Activated naive CD8-positive, alpha-beta T cell treated with anti-CD3 and anti-CD28 coated beads, Interleukin-2, amount 50 U/mL, for 16 hours (primary cell): ENCODE measurements around the gene DMRT2.
A peak's percentile ranks its signal among the peaks of the same experiment; 100 is the strongest.

ENCODE experiments used
- DNase-seq: peaks from one replicate; pipeline ENCODE4 v3.0.0-alpha.2; 2020; ENCODE audit warnings: low read depth, low spot score

Gene DMRT2

DNA sequence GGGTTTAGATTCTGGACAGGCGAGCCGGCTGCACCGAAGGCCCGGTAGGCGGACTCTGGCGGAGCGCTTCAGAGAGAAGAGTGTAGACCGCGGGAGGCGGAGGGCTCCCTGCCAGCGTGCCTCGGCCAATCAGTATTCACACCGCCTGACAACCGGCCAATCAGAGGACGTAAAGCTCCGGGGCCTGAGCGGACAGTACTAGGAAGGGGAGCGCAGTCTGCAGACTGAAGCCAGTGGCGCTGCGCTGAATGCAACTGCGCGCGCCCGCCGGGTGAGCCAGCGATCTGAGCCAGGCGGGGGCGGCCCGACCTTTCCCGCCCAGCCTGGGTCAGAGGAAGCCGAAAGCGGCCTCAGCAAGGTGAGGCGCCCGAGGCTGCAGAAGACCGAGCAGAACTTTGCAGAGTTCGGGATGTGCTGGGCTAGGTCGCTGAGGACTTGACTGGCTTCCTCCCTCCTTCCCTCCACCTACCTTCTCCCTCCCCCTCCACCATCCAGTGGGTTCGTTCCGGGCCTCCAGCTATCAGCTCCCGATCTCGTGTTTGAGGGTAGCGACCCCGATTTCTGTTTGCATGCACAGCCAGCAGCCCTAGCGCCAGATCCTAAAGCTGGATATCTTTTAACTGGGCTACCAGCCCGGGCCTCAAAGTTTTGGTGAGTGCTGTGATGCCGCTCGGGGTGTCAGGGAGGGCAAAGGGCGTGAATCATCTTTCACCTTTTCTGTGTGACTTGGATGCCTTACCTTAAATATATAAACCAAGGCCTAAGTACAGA, at the start of gene DMRT2:
TSS of gene DMRT2 (plus strand) at position 233 of the 771 bp plus-strand sequence. CDS start 1,257 bp downstream, outside the sequence.
- no peak for DNase-seq

- no peak for DNase-seq
Observed at GRCh38 chr9:1001838-1002237, 48.3 kb upstream of the DMRT2 start.

GRCh38 chr9:1002678-1003077, 47.5 kb upstream of the DMRT2 start:
- DNase-seq, result no peak

- DNase-seq, result no peak
Observed at GRCh38 chr9:1005043-1005667, 45.0 kb upstream of the DMRT2 start.

DNA sequence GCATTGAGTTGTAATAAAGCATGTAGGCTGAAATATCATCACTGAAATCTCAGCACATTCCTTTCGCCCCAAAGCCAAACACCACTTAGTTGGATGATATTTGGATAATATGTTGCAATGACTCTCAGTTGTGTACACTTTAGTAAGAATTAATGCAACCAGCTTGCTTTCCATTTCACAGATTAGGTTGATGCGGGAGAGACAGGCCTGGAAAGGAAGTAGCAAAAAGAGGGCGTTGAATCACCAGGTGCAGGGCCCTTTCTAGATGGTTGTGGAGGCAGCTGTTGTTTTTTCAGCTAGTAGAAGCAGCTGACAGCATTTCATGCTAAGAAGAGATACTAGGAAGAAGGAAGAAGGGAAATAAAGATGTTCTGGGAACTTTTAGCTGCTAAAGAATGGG, 42.8 kb upstream of the DMRT2 start:
- no peak for DNase-seq

GRCh38 chr9:1008216-1008615, 41.9 kb upstream of the DMRT2 start:
- no peak for DNase-seq

DNA sequence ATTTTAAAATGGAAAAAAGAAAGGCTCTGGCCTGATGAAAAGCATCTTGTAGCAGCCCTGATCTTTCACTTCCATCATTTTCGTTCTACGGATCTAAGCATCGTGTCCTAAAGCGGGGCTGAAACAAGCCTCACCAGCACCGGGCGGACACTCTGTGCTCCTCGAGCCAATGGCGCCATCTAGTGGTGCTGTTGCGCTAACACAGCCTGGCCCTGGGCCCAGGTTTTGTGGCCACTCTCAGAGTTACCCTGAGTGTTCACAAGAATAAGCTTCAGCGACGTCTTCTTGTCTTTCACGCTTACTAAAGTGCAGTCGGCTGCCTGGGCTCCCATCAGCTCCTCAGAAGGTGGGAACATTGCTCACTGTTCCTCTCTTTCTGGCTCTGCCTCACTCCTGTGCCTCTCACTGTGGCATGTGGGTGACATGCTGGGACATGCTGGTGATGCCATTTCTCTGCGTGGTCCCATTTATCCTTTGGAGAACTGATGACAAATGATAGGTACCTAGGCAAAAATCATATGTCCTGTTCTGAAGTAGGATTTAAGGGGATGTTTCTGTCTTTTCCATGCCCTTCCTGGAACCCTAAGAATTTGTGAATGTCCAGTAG, 41.0 kb upstream of the DMRT2 start:
- DNase-seq, result peak; percentile 50

DNA sequence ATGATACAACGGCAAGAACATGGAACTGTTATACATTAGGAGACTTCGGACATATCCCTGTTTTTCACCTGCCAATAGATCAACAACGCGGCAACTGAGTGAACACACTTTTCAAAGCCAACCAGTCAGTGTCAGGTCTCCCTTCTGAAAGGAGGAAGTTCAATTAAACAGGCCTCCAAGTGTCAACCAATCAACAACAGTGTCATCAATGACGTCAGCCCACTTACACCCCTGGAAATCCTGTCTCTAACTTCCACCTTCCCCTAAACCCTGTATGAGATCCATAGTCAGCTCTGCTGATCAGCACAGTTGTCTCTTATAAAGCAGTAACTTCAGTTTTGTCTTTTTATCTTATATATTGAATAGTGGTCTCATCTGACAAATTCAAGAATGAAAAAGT, 37.1 kb upstream of the DMRT2 start:
- no peak for DNase-seq

DNA sequence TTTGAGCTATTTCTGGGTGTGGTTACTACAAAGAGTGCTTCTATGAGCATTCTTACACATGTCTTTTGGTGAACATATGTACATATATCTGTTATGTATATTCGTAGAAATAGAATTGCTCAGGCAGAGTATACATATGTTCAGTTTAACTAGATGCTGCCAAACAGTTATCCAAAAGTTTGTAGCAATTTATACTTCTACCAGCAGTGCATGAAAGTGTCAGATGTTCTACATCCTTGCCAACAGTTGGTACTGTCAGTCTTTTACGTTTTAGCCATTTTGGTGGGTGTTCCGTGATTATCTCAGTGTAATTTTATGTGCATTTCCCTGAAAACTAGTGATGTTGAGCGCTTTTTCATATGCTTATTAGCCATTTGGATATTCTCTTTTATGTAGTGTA, 35.9 kb upstream of the DMRT2 start:
- no peak for DNase-seq

- no peak for DNase-seq
Observed at GRCh38 chr9:1014640-1015039, 35.5 kb upstream of the DMRT2 start.

- DNase-seq, result no peak
Observed at GRCh38 chr9:1018121-1018520, 32.0 kb upstream of the DMRT2 start.

DNA sequence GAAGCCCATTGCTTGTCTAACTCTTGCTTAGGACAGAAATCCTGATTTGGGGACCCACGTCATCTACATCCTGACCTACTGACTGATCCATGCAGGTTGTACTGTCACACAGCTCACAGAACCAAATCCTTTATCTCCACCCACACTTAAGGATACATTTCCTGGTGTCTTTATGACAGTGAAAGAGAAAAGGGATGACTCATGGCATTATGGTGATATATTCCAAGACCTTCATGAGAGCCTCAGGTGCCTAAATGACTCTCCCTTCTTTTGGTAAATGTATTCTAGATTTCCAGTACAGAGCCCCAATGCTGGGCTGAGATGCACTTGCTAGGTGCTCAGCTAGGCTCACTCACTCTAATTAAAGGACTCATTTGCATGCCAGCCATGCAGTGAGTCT, 26.0 kb upstream of the DMRT2 start:
- DNase-seq, result no peak

GRCh38 chr9:1025131-1025530, 25.0 kb upstream of the DMRT2 start:
- DNase-seq, result no peak

- no peak for DNase-seq
Observed at GRCh38 chr9:1026219-1026618, 23.9 kb upstream of the DMRT2 start.

GRCh38 chr9:1028501-1029190, 21.5 kb upstream of the DMRT2 start:
- DNase-seq, result no peak

DNA sequence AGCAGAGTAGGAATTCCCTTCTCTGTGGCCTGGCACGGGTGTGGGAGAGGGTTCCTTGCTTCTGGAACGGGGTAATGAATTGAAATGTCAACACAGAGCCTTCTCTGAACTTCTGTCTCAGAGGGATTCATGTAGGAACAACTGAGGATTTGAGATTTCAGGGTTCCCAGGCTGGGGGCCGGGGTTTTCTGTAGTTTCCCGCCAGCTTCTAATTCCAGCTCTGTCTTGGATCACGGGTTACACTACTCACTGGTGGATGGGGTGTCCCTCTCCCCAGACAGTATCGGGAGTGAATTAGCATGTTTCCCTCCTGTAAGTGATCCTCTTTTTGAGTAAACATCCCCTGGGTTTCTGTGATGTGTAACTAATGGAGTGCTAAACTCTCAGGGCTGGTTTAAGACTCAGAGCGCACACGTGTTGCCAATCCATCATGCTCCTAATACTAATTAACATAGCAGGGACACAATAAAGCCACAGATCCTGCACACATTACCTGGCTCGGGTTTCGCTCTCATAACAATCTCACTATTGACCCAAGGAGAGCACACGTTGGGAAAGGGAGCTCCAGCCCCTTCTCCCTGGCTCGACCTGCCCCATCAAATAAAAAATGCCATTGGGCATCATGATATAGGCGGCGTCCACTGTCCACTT, 18.1 kb upstream of the DMRT2 start:
- DNase-seq, result no peak

GRCh38 chr9:1034271-1034670, 15.9 kb upstream of the DMRT2 start:
- no peak for DNase-seq

DNA sequence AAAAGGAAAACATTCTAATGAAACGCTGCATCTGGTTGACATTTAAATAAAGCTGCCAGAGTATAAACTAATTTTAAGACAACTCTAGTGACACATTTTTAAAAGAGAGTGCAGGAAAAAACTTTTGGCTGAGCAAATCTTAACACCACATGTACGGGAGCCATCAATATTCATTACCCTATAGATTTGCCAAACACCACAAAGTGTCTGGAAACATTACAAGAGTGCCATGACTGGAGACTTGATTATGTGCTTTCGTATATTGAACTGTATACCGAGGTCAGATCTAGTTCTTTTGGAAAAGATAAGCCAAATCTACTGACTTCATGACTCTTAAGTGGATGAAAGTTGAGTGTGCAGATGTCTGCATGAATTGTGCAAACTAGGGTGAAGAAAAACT, 10.6 kb upstream of the DMRT2 start:
- DNase-seq, result no peak

DNA sequence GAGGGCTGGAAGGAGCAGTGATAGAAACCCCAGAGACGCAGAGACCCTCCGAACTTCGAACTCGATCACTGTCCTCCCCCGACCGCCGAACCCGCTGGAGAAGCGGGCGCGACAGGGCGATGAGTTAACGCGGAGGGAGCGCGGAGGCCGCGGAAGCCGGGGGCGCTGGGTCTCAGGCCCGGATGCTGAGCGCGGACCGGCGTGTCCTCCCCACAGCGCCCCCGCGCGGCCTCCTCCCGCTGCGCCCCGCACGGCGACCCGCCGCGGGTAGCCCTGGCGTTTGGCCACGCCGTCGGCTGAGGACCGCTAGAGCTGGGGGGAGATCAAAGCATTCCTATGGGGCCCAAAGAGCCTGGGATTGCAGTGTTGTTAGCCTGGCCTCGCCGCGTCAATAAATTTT, 7.7 kb upstream of the DMRT2 start:
- no peak for DNase-seq

- no peak for DNase-seq
Observed at GRCh38 chr9:1044643-1045042, 5.5 kb upstream of the DMRT2 start.

DNA sequence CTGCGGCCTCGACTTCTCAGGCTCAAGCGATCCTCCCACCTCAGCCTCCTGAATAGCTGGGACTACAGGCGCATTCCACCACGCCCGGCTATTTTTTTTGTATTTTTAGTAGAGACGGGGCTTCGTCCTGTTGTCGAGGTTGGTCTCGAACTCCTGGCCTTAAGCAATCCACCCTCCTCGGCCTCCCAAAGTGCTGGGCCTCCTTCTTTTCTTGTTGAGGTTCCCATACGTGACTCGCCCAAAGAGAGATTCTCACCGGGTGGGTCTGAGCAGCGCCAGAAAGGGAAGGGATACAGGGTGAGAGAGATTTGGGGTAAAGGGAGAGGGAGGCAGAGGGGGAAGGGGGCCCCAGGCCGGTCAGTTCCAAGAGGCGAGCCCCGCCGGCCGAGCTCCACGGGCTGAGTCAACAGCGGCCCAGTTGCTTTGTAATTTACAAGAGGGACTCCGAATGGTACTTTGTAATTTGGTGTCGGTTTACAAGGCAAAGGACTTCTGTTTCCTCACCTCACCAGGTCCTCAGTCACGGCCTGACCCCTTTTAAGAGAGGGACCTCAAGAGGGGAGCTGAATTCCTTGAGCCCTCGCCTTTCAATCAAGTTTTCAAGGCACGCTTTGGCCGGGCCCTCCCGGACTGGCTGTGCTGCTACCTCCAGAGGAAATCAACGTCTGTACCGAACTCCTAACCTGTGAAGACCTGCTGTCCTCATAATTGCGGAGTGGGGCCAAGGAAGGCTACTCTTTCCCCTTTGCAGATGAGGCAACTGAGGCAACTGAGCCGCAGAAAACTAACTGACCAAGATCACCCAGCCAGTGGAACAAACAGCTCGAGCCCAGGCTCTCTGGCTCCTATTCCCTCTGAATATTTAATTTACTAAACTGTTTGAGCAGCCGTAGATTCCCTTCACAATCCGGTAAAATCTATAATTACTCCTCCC, 3.3 kb upstream of the DMRT2 start:
- DNase-seq, result no peak
